Keratinocyte (primary cell): ENCODE results near the gene MICOS13. TPM values are rescaled to one million over a fixed set of nuclear protein-coding genes. Genes with fewer than 3 reads are reported as not detected.

Experiments
- DNase-seq: peaks from one replicate; pipeline ENCODE4 v3.0.0-alpha.2; 2011; ENCODE audit warnings: low read depth, missing footprints, low spot score
- FAIRE-seq: peaks from 2 replicates; lab custom pipeline; 2011; peaks lifted over from hg19 to GRCh38; lab: Jason Lieb, UNC
- H2AFZ ChIP-seq: 2 replicates; pipeline ENCODE4 v1.6.0; 2012; ENCODE audit warnings: low read length, control low read depth, inconsistent platforms; ENCODE audit not compliant: control insufficient read depth
- H3K27ac ChIP-seq: 2 replicates; pipeline ENCODE4 v1.5.1; 2011; ENCODE audit warnings: low read length; ENCODE audit not compliant: control insufficient read depth, insufficient read depth
- H3K27me3 ChIP-seq: 3 replicates; pipeline ENCODE4 v1.6.0; 2011; ENCODE audit warnings: low read length; ENCODE audit not compliant: control insufficient read depth, insufficient read depth; ENCODE audit errors: extremely low read depth
- H3K36me3 ChIP-seq, 2 experiments: 2 replicates in 1 of 2; 3 replicates in 1 of 2; pipeline ENCODE4 v1.5.1; 2011; ENCODE audit warnings: low read length in 2 of 2, mild to moderate bottlenecking in 1 of 2; ENCODE audit not compliant: control insufficient read depth in 2 of 2, insufficient read depth in 2 of 2; ENCODE audit errors: extremely low read depth in 1 of 2
- H3K4me1 ChIP-seq: 3 replicates; pipeline ENCODE4 v1.5.1; 2011; ENCODE audit warnings: low read length; ENCODE audit not compliant: control insufficient read depth, insufficient read depth; ENCODE audit errors: extremely low read depth
- H3K4me2 ChIP-seq: 3 replicates; pipeline ENCODE4 v1.6.0; 2011; ENCODE audit warnings: low read depth, low read length; ENCODE audit not compliant: control insufficient read depth, insufficient read depth; ENCODE audit errors: extremely low read depth
- H3K4me3 ChIP-seq, 3 experiments: fragments of 200-600 bp in 1 of 3; sonication (generic) in 1 of 3; 2 replicates in 2 of 3; 3 replicates in 1 of 3; pipeline ENCODE4 v1.5.1; 2011 to 2016; ENCODE audit warnings: low read length in 3 of 3, mild to moderate bottlenecking in 3 of 3, control low read depth in 2 of 3, inconsistent platforms in 1 of 3, low read depth in 1 of 3, mixed read lengths in 1 of 3, mixed run types in 1 of 3, moderate library complexity in 1 of 3; ENCODE audit not compliant: control insufficient read depth in 2 of 3, insufficient read depth in 2 of 3; ENCODE audit errors: extremely low read depth in 1 of 3
- H3K79me2 ChIP-seq: 2 replicates; pipeline ENCODE4 v1.6.0; 2012; ENCODE audit warnings: low read length; ENCODE audit not compliant: control insufficient read depth, insufficient read depth
- H3K9ac ChIP-seq: 3 replicates; pipeline ENCODE4 v1.6.0; 2011; ENCODE audit warnings: low read length; ENCODE audit not compliant: control insufficient read depth, insufficient read depth; ENCODE audit errors: extremely low read depth
- H3K9me1 ChIP-seq: 3 replicates; pipeline ENCODE4 v1.6.0; 2011; ENCODE audit warnings: low read length; ENCODE audit not compliant: control insufficient read depth, insufficient read depth; ENCODE audit errors: extremely low read depth
- H3K9me3 ChIP-seq: 2 replicates; pipeline ENCODE4 v1.5.1; 2012; ENCODE audit warnings: low read depth, low read length; ENCODE audit not compliant: control insufficient read depth
- H4K20me1 ChIP-seq: 3 replicates; pipeline ENCODE4 v1.6.0; 2011; ENCODE audit warnings: low read length; ENCODE audit not compliant: control insufficient read depth, insufficient read depth; ENCODE audit errors: extremely low read depth
- EZH2 ChIP-seq: IDR thresholded peaks from one replicate; pipeline ENCODE4 v1.6.1; 2012; ENCODE audit warnings: inconsistent platforms, mild to moderate bottlenecking, low read length, moderate library complexity
- dilution Hi-C: fragments of 300-500 bp; cut with MboI; formaldehyde crosslinking; loops from one replicate; pipeline ENCODE4 v1.7.0; 2020; ENCODE audit warnings: low sequenced_read_pairs; ENCODE audit not compliant: extremely low pct_ligation_motif_present
- polyA plus RNA-seq, 5 experiments: library from polyadenylated mRNA; depleted of rRNA in 3 of 5; stranded (reverse) in 3 of 5; stranded (forward) in 1 of 5; unstranded in 1 of 5; fragments of >200 nt; gene quantifications; 1 replicate in 1 of 5; 2 replicates in 3 of 5; 3 replicates in 1 of 5; pipeline versions ENCODE4 v1.2.1 to v1.2.3, GENCODE V29; 2011 to 2012; ENCODE audit warnings: missing spikeins in 2 of 5, low read depth in 1 of 5, low replicate concordance in 1 of 5
- TF ChIP-seq, protein P1 (sequence below), 3 experiments: IDR thresholded peaks in 1 of 3; conservative IDR thresholded peaks in 1 of 3; optimal IDR thresholded peaks in 1 of 3; 2 replicates in 2 of 3; 3 replicates in 1 of 3; pipeline versions ENCODE3 to v1.5.1; 2011; ENCODE audit warnings: low read length in 3 of 3, mild to moderate bottlenecking in 3 of 3, moderate library complexity in 2 of 3, control low read depth in 1 of 3, inconsistent platforms in 1 of 3; ENCODE audit not compliant: insufficient read depth in 2 of 3; ENCODE audit errors: extremely low read depth in 1 of 3

Gene MICOS13
- polyA plus RNA-seq, 1 donor (not counting 4 experiments of a cell fraction or from before 2014, with no cell fraction given): 35.2 TPM

DNA sequence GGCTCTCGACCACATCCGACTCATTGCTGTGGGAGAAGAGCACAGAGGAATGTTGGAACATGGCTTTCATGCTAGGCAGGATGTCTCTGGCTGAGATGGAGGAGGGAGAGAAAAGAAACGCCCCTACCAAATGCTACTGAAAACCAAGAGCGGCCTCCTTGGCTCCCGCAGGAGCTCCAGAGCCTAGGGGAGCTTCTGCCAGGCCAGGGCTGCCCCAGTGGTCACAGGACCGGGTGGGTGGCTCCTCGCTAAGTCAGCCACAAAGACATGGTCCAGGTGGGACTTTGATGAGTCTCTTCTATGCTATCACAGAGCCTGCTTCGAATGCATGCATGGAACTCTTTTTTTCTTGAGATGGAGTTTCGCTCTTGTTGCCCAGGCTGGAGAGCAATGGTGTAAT lies 32.9 kb upstream of the MICOS13 start:
- no peak overlapping the region for H3K9ac ChIP-seq
- TF ChIP-seq EZH2: no peak
- H3K9me1 ChIP-seq: no peaks in the 10 kb centered on the region
- dilution Hi-C loops: no loop called here
- H3K9me3 ChIP-seq: no peaks in the 10 kb centered on the region
- FAIRE-seq: no peak
- DNase-seq: no peak
- H3K36me3 ChIP-seq: peaks cover 34 to 49% of the 10 kb centered on the region in 2 experiments
- no peak overlapping the region for H3K27ac ChIP-seq
- H3K4me2 ChIP-seq: no peak overlapping the region
- peaks cover 35% of the 10 kb centered on the region for H3K79me2 ChIP-seq
- H3K4me3 ChIP-seq: no peak overlapping the region
- no peaks in the 10 kb centered on the region for H3K27me3 ChIP-seq
- H3K4me1 ChIP-seq: peaks cover 10% of the 10 kb centered on the region
- no peak overlapping the region for H2AFZ ChIP-seq
- peaks cover 13% of the 10 kb centered on the region for H4K20me1 ChIP-seq

- dilution Hi-C loops: no loop called here
- Histone ChIP-seq H3K4me3 (no peak overlapping the region), H3K79me2 (peaks cover 21% of the 10 kb centered on the region), H3K4me2 (no peak overlapping the region), H3K9me1 (no peaks in the 10 kb centered on the region), H3K9me3 (no peaks in the 10 kb centered on the region), H2AFZ (no peak overlapping the region), H3K36me3 (peaks cover 34 to 50% of the 10 kb centered on the region in 2 experiments), H3K4me1 (no peaks in the 10 kb centered on the region), H3K27ac (no peak overlapping the region), H4K20me1 (peaks cover 8% of the 10 kb centered on the region), H3K9ac (no peak overlapping the region), H3K27me3 (no peaks in the 10 kb centered on the region)
- FAIRE-seq (no peak), DNase-seq (no peak)
- no peak for TF ChIP-seq EZH2
- TF ChIP-seq, protein P1, sequence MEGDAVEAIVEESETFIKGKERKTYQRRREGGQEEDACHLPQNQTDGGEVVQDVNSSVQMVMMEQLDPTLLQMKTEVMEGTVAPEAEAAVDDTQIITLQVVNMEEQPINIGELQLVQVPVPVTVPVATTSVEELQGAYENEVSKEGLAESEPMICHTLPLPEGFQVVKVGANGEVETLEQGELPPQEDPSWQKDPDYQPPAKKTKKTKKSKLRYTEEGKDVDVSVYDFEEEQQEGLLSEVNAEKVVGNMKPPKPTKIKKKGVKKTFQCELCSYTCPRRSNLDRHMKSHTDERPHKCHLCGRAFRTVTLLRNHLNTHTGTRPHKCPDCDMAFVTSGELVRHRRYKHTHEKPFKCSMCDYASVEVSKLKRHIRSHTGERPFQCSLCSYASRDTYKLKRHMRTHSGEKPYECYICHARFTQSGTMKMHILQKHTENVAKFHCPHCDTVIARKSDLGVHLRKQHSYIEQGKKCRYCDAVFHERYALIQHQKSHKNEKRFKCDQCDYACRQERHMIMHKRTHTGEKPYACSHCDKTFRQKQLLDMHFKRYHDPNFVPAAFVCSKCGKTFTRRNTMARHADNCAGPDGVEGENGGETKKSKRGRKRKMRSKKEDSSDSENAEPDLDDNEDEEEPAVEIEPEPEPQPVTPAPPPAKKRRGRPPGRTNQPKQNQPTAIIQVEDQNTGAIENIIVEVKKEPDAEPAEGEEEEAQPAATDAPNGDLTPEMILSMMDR (optimal IDR thresholded peaks at IDR 0.05 in 1 of 3, IDR thresholded peaks at IDR 0.05 in 1 of 3, conservative IDR thresholded peaks at IDR 0.05 in 1 of 3; ENCODE audit: extremely low read depth in 1 of 3, insufficient read depth in 2 of 3, low read length in 3 of 3): no peak
These were observed 31.4 kb upstream of the MICOS13 start for GRCh38 chr19:5711713-5712161.

DNA sequence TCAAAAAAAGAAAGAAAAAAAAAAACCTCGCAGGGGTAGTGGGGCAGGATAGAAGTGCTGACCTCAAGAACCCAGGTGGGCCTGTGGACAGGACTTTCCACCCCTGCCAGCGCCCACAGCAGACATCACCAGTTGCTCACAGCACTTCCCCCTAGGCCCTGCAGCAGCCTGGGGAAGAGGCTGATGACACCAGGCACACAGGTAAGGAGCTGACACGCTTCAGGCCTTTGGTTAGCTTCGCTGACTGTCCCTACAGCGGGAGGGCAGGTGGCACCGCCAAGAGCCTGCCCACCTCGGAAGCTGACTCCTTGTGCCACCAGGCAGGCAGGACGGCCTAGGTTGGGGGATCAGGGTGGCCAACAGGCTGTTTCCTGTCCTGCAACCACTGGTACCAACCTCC lies 30.7 kb upstream of the MICOS13 start:
- no peaks in the 10 kb centered on the region for H3K9me1 ChIP-seq
- no peaks in the 10 kb centered on the region for H3K27me3 ChIP-seq
- no peaks in the 10 kb centered on the region for H3K4me1 ChIP-seq
- H3K9ac ChIP-seq: no peak overlapping the region
- peaks cover 38 to 52% of the 10 kb centered on the region in 2 experiments for H3K36me3 ChIP-seq
- dilution Hi-C loops: no loop called here
- FAIRE-seq (no peak), DNase-seq (no peak)
- no peak overlapping the region for H2AFZ ChIP-seq
- H4K20me1 ChIP-seq: peaks cover 8% of the 10 kb centered on the region
- H3K27ac ChIP-seq: no peak overlapping the region
- H3K4me3 ChIP-seq: no peak overlapping the region
- peaks cover 15% of the 10 kb centered on the region for H3K79me2 ChIP-seq
- no peaks in the 10 kb centered on the region for H3K9me3 ChIP-seq
- TF ChIP-seq, protein P1 (optimal IDR thresholded peaks at IDR 0.05 in 1 of 3, IDR thresholded peaks at IDR 0.05 in 1 of 3, conservative IDR thresholded peaks at IDR 0.05 in 1 of 3; ENCODE audit: extremely low read depth in 1 of 3, insufficient read depth in 2 of 3, low read length in 3 of 3): no peak
- no peak for TF ChIP-seq EZH2
- no peak overlapping the region for H3K4me2 ChIP-seq
